Activated gamma-delta T cell treated with anti-CD3 and anti-CD28 coated beads, Interleukin-2, amount 50 U/mL, for 16 hours (primary cell): ENCODE results near the gene TANGO6.

Experiments used
- DNase-seq: peaks from one replicate; pipeline ENCODE4 v3.0.0-alpha.2; 2020; ENCODE audit warnings: low read depth

TANGO6 gene

DNA sequence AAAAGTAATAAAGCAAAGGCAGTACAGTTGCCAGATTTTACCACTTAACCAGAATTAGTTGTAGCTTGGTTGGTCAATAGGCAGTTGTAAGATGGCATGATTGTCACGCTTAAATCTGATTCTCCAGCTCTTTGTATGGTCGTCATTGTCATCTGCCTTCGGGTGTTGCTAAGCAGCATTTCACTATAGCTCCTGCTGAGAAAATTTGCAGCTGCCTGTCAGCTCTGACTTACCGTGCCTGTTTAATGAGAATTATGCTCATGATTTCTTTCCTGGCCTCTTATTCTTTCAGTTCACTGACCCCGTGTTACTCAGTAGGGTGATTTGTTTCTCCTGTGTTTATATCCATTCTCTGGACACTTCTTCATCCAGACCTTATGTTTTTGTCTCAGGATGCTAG lies 66.7 kb downstream of the TANGO6 start:
- DNase-seq: no peak

- no peak for DNase-seq
These were observed 72.3 kb downstream of the TANGO6 start for GRCh38 chr16:68915589-68915988.

DNA sequence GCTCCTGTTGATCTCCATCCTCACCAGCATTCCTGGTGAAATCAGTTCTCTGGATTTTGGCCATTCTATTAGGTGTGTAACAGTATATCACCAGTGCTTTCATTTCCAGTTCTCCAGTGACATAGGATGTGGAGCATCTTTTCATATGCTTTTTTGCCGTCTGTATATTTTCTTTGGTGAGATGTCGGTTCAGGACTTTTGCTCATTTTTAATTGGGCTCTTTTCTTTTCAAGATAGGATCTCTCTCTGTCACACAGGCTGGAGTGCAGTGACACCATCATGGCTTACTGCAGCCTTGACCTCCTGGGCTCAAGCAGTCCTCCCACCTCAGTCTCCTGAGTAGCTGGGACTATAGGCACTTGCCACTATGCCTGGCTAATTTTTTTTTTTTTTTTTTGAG lies 74.2 kb downstream of the TANGO6 start:
- DNase-seq: no peak

DNA sequence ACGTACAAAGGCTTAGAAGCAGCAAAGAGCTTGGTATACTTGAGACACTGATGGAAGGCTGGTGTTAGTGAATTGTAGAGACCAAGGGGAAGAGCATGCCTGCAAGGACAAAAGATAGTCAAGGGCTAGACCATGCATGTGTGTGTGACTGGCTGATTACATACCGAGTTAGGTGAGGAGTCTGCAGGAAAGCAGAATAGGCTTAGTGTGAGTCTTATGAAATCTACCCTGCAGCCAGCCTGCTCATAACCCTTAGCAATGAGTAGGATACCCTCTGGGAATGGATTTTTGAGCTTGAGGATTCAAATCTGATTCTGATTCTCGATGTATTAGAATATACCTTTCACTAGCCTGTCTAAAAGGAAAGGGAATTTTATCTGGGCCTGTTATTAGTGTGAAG lies 77.0 kb downstream of the TANGO6 start:
- DNase-seq: no peak

GRCh38 chr16:68921637-68922036 lies 78.3 kb downstream of the TANGO6 start:
- no peak for DNase-seq

- DNase-seq: no peak
These were observed 79.8 kb downstream of the TANGO6 start for GRCh38 chr16:68923116-68923515.

DNA sequence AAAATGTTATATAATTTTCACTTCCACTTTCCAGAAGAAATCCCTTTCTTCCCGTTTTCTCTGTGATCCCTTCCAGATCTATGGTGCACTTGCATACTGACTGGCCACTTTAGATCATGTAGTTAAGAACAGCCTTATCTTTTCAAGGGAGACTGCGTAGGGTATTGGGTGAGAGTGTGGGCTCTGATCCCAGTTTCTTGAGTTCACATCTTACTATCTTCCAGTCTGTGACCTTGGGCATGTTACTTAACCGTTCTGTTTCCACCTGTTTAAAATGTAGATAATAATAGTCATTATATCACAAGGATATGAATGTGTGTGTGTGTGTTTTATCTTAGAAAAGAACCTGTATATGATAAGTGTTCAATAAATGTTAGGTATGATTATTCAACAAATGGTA lies 83.7 kb downstream of the TANGO6 start:
- DNase-seq: no peak

GRCh38 chr16:68931196-68931595 lies 87.9 kb downstream of the TANGO6 start:
- DNase-seq: no peak

GRCh38 chr16:68934402-68934801 lies 91.1 kb downstream of the TANGO6 start:
- DNase-seq: no peak

- no peak for DNase-seq
These were observed 91.7 kb downstream of the TANGO6 start for GRCh38 chr16:68935008-68935407.

GRCh38 chr16:68936736-68937631 lies 93.7 kb downstream of the TANGO6 start:
- DNase-seq: no peak

GRCh38 chr16:68939692-68940320 lies 96.5 kb downstream of the TANGO6 start:
- no peak for DNase-seq

- DNase-seq: no peak
These were observed 97.5 kb downstream of the TANGO6 start for GRCh38 chr16:68940816-68941215.

DNA sequence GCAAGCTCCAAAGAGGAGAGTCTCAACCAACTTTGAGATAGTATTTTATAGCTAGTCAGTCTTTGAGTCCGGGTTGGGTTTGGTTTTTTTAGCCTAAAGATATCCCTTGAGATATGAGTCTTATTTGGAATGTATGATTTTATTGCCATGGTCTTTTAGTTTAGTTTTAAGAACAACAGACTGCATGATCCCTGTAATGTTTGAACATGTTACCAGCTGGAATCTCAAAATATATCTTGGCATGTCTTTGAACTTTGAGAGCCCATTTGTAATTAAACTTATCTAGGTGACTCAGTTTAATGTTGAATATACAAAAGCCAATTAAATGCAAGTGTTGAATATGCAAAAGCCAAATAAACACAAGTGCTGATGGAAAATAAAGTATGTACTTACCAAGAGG lies 100.6 kb downstream of the TANGO6 start:
- no peak for DNase-seq

DNA sequence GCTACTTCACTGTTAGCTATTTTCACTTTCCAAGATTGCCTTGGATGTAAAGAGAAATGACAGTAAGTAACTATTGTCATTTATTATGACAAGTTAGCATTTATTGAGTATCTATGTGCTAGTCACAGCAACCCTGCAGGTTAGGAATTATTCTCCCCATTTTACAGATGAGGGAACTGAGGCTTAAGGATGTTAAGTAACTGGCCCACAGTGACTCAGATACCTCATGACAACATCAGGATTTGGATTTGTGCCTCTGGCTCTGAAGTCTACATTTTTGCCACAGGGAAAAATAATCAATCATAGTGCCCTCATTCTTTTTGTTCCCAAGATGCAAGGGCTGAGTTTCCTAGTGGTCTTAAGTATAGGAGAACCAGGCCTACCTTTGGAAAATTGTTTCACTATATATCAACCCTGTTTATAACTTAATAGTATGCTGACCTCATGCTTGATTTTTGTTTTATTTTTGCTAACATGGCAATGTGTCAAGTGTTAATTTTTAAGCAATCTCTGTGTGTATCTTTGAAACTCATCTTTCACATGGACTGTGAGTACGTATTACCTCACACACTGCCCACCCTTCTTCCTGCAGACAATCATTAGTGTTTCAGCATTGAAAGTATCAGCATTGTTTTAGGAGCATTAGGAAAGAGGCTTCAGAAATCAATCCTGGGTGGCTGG lies 105.0 kb downstream of the TANGO6 start:
- DNase-seq: no peak

DNA sequence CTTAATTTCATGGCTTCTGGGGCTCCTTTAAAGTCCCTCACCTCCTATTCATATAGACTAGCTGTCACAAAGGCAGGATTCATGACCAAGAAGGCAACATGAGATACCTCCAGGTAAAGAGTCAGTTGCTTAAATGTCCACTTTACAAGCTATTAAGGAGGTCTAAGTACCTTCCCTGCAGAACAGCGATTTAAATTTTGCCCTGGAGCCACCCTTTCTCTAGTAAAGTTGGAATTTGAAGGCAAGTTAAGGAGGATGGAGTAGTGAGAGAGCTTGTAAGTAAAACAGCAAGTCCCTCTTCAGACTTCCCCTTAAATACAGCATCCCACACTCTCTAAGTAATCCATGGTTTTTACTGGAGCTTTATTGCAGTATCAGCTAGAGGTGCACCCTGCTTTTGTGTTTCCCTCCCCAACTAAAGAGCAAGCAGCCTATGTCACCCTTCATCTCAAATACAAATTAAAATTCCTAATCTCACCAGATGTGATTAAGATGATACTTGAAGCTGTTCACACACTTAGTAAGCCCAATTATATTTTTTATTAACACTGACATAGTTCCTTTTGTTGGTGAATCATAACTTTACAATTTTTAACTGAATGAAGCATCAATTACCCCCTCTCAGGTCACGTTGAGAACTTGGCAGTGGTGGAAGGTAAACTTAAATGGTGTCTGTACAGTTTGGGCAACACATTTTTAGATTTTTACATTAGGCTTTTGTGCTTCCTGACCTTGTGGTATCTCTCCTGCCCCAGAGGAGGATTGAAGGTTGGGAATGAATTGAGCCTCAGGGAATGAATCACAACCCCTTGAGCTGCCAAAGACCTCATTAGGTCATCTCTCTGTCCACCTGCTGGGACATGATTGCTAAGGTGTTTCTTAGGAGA lies 108.9 kb downstream of the TANGO6 start:
- no peak for DNase-seq

DNA sequence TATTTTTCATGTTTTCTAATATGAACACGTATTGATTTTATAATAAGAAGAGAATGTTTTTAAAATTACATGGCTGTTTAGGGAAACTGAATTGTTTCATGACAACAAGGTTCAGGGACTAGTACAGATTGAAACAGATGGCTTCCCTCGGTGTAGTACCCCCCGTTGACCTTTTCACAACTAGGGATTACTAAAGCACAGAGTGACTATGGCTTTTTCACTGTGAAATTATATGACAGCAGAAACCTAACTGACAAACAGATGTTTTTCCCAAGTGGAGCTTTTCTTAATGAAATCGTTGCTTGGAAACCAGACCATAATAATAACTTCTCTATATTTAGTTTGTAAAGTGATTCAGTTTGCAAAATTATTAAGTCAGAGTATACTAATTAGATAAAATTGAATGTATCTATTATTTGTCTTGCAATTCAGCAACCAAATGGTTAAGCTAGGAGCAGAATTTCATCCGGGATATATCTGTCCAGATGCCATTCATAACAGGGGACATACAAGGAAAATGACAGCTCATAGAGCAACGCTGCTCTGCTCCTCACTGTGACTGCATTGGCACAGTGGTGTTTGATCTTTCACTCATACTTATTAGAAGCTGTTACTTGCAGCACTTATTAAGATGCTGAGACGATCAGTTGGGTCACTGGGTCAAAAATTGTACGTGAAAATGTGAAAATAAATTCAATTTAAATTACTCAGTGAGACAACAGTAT lies 111.7 kb downstream of the TANGO6 start:
- no peak for DNase-seq

DNA sequence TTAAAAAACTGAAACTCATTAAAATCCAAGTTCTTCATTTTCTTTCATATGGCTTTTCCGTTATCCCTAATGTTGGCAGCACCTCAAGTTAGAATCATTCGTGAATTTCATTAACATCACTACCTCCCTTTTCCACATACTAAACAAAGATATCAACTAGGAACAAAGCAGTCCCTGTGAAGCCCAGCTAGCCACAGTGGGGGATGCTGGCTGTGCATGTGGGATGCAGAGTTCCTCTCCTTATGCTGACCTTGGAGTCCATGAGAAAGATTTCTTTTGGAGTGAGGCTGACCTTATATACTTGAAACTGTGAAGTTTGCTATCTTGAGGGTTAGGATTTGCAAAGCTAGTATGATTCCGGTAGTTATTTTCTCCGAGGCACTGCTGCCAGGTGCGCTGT lies 117.6 kb downstream of the TANGO6 start:
- no peak for DNase-seq

- no peak for DNase-seq
These were observed 118.6 kb downstream of the TANGO6 start for GRCh38 chr16:68961778-68962402.

DNA sequence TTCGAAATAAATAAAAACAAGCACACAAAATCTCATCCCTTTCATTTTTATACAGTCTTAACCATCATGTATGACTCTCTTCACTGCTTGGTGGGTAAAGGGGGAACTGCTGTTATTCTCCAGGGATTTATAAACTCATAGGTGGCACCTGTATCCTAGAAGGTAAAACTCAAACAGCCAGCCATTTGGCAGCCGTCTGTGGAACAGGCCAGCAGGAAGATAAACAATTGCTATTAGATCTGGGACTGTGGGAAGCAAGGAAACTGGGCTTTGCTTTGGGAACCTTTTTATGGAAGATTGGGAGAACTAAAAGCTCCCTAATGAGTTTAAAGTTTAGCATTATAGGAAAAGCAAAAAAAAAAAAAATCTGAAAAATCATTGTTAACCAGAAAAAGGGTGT lies 126.0 kb downstream of the TANGO6 start:
- no peak for DNase-seq

DNA sequence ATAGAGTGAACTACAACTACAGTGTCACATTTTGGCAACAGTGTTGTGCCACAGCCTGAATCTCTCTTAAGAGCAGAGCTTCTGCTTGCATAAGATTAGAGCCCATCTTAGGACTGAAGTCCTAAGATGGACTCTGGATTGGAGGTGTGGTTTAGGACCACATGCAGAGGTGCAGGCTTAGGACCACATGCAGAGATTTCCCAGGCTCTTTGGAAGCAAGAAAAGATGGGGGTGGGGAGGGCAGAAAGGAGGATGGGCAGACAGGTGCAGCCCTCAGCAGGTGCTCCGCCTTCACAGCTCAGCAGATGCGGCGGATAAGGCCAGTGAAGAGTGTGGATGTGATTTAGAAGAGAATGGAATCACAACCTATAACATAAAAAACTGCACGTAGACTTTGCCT lies 128.7 kb downstream of the TANGO6 start:
- DNase-seq: no peak
